HG03159 (cell line): ENCODE measurements around the gene GNS.
"Not testable (repeated sequence)": the region's sequence is repeated elsewhere in the genome, so short reads cannot be mapped to it uniquely, and the experiment has no call there.

Experiments
- ATAC-seq: cut with Tn5 transposase; IDR thresholded peaks from one replicate; pipeline ENCODE4 v1.9.1; 2021; ENCODE audit warnings: mild to moderate bottlenecking, moderate library complexity; ENCODE audit not compliant: unreplicated experiment

Gene GNS

GRCh38 chr12:64759035-64759894 lies at the start of gene GNS:
TSS of gene GNS (minus strand) at chr12:64759406. CDS start at chr12:64759276, 130 bp downstream.
- ATAC-seq = peak; percentile 77

- no peak for ATAC-seq
Measured at GRCh38 chr12:64808110-64808509, 48.9 kb upstream of the GNS start.

GRCh38 chr12:64806593-64807460 lies 47.6 kb upstream of the GNS start:
- no peak for ATAC-seq

GRCh38 chr12:64806173-64806572 lies 47.0 kb upstream of the GNS start:
- no peak for ATAC-seq

GRCh38 chr12:64802180-64802775 lies 43.1 kb upstream of the GNS start:
- ATAC-seq = not testable (repeated sequence)

- ATAC-seq = no peak
Measured at GRCh38 chr12:64801381-64801780, 42.2 kb upstream of the GNS start.

GRCh38 chr12:64800640-64801039 lies 41.4 kb upstream of the GNS start:
- ATAC-seq = peak; percentile 55

- ATAC-seq = no peak
Measured at GRCh38 chr12:64798165-64798564, 39.0 kb upstream of the GNS start.

- ATAC-seq = no peak
Measured at GRCh38 chr12:64797156-64797555, 38.0 kb upstream of the GNS start.

- ATAC-seq = peak; percentile 85
Measured at GRCh38 chr12:64796205-64796845, 37.1 kb upstream of the GNS start.

GRCh38 chr12:64794305-64794704 lies 35.1 kb upstream of the GNS start:
- ATAC-seq = no peak

- ATAC-seq = no peak
Measured at GRCh38 chr12:64793610-64794009, 34.4 kb upstream of the GNS start.

- ATAC-seq = no peak
Measured at GRCh38 chr12:64792128-64792527, 32.9 kb upstream of the GNS start.

GRCh38 chr12:64791036-64791435 lies 31.8 kb upstream of the GNS start:
- no peak for ATAC-seq

- ATAC-seq = no peak
Measured at GRCh38 chr12:64790166-64790565, 31.0 kb upstream of the GNS start.

GRCh38 chr12:64785838-64786237 lies 26.6 kb upstream of the GNS start:
- ATAC-seq = no peak

GRCh38 chr12:64782191-64782876 lies 23.1 kb upstream of the GNS start:
- ATAC-seq = no peak

GRCh38 chr12:64781280-64782190 lies 22.3 kb upstream of the GNS start:
- ATAC-seq = no peak

- no peak for ATAC-seq
Measured at GRCh38 chr12:64780531-64781279, 21.5 kb upstream of the GNS start.
